Astrocyte (in vitro differentiated cells and primary cell): ENCODE data around the gene SPPL2C. TPM values are rescaled to one million over a fixed set of nuclear protein-coding genes. Genes with fewer than 3 reads are reported as not detected.
A peak's percentile ranks its signal among the peaks of the same experiment; 100 is the strongest.

Experiments used
- DNase-seq: peaks from one replicate; pipeline ENCODE4 v3.0.0-alpha.2; 2010; ENCODE audit warnings: low read depth
- FAIRE-seq: peaks from 2 replicates; lab custom pipeline; 2011; peaks lifted over from hg19 to GRCh38; lab: Jason Lieb, UNC
- H2AFZ ChIP-seq: 2 replicates; pipeline ENCODE4 v1.6.0; 2012; ENCODE audit warnings: low read depth, low read length, inconsistent platforms
- H3K27ac ChIP-seq: 2 replicates; pipeline ENCODE4 v1.5.1; 2011; ENCODE audit warnings: low read depth, low read length, inconsistent platforms
- H3K27me3 ChIP-seq: 2 replicates; pipeline ENCODE4 v1.6.0; 2011; ENCODE audit warnings: low read length, inconsistent platforms; ENCODE audit not compliant: insufficient read depth
- H3K36me3 ChIP-seq: 2 replicates; pipeline ENCODE4 v1.5.1; 2011; ENCODE audit warnings: low read length, inconsistent platforms; ENCODE audit not compliant: insufficient read depth
- H3K4me1 ChIP-seq: 2 replicates; pipeline ENCODE4 v1.5.1; 2011; ENCODE audit warnings: low read length, inconsistent platforms; ENCODE audit not compliant: insufficient read depth
- H3K4me2 ChIP-seq: 2 replicates; pipeline ENCODE4 v1.6.0; 2012; ENCODE audit warnings: low read length, inconsistent platforms
- H3K4me3 ChIP-seq: 2 replicates; pipeline ENCODE4 v1.5.1; 2011; ENCODE audit warnings: low read depth, mild to moderate bottlenecking, low read length, inconsistent platforms; ENCODE audit not compliant: insufficient read depth
- H3K79me2 ChIP-seq: 2 replicates; pipeline ENCODE4 v1.6.0; 2012; ENCODE audit warnings: mild to moderate bottlenecking, low read length, inconsistent platforms; ENCODE audit not compliant: insufficient read depth
- H3K9ac ChIP-seq: 2 replicates; pipeline ENCODE4 v1.6.0; 2012; ENCODE audit warnings: mild to moderate bottlenecking, low read length, inconsistent platforms
- H3K9me3 ChIP-seq: 2 replicates; pipeline ENCODE4 v1.5.1; 2012; ENCODE audit warnings: low read depth, mild to moderate bottlenecking, low read length, inconsistent platforms; ENCODE audit not compliant: insufficient read depth
- H4K20me1 ChIP-seq: 2 replicates; pipeline ENCODE4 v1.6.0; 2012; ENCODE audit warnings: low read length, inconsistent platforms; ENCODE audit not compliant: insufficient read depth
- H3K27ac Mint-ChIP-seq: one replicate; pipeline ENCODE4 v1.8.0; 2021; ENCODE audit warnings: mild to moderate bottlenecking, mixed read lengths; ENCODE audit not compliant: unreplicated experiment
- H3K27me3 Mint-ChIP-seq: one replicate; pipeline ENCODE4 v1.8.0; 2021; ENCODE audit warnings: low read depth, mixed read lengths; ENCODE audit not compliant: unreplicated experiment
- H3K36me3 Mint-ChIP-seq: one replicate; pipeline ENCODE4 v1.8.0; 2021; ENCODE audit warnings: low read depth, mixed read lengths; ENCODE audit not compliant: unreplicated experiment
- H3K4me1 Mint-ChIP-seq: one replicate; pipeline ENCODE4 v1.8.0; 2021; ENCODE audit warnings: low read depth, mixed read lengths; ENCODE audit not compliant: unreplicated experiment
- H3K4me3 Mint-ChIP-seq: one replicate; pipeline ENCODE4 v1.8.0; 2021; ENCODE audit warnings: mild to moderate bottlenecking, moderate library complexity, mixed read lengths; ENCODE audit not compliant: unreplicated experiment
- H3K9me3 Mint-ChIP-seq: one replicate; pipeline ENCODE4 v1.8.0; 2021; ENCODE audit warnings: mild to moderate bottlenecking, mixed read lengths; ENCODE audit not compliant: unreplicated experiment
- CTCF ChIP-seq: IDR thresholded peaks from 2 replicates; pipeline ENCODE4 v1.5.1; 2011; ENCODE audit warnings: low read depth, mild to moderate bottlenecking, inconsistent platforms, low read length, moderate library complexity; ENCODE audit not compliant: insufficient read depth
- EZH2 ChIP-seq: IDR thresholded peaks from 2 replicates; pipeline ENCODE4 v1.6.1; 2012; ENCODE audit warnings: mild to moderate bottlenecking, low read length, inconsistent platforms; ENCODE audit not compliant: insufficient read depth
- total RNA-seq: library from RNA; stranded (reverse); gene quantifications from 2 replicates; pipeline ENCODE4 v1.2.1, GENCODE V29; 2021

The SPPL2C gene
- total RNA-seq, 1 donor from 2014 or later, result not detected

DNA sequence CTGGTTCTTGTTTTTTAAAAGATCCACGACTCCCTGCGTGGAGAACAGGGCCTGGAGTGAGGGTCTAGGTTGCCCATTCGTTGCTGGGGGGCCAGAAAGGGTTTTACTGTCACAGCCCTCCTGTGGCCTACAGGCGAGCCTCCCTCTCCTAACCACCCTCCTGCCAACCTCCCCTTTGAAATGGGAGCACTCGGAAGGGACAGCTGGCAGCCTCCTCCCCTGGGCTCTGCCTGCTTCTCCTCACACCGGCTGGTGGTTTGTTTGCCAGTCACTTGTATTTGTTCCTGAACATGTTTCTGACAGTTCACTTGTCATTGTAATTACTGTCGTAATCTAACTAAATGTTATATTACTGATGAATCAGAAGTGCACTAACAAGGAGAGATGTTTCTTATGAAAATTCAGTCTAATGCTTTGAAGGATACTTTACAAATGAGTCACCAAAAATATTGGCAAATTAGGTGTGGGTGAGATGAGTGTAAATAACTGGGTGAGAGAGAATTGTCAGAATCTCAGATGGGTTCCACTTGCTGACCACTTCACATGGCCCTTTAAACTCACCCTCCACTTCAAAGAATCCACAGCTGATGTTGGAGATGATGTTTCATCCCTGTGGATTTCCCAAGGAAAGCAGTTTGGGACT is 2.7 kb upstream of the SPPL2C start:
- H3K27ac Mint-ChIP-seq, result peak overlapping the region; percentile 34
- Histone ChIP-seq H3K27me3 (peaks cover 4% of the 10 kb centered on the region), H3K4me2 (no peak overlapping the region), H3K4me3 (no peak overlapping the region), H3K27ac (no peak overlapping the region), H3K36me3 (no peaks in the 10 kb centered on the region), H3K4me1 (no peaks in the 10 kb centered on the region), H2AFZ (no peak overlapping the region), H3K9me3 (no peaks in the 10 kb centered on the region), H3K9ac (no peak overlapping the region), H4K20me1 (no peaks in the 10 kb centered on the region), H3K79me2 (no peaks in the 10 kb centered on the region)
- TF ChIP-seq CTCF, result no peak
- no peak for TF ChIP-seq EZH2
- H3K4me3 Mint-ChIP-seq, result no peak overlapping the region
- no peaks in the 10 kb centered on the region for H3K36me3 Mint-ChIP-seq
- DNase-seq, result peak; percentile 7
- no peak for FAIRE-seq
- peaks cover 49% of the 10 kb centered on the region for H3K27me3 Mint-ChIP-seq
- no peaks in the 10 kb centered on the region for H3K4me1 Mint-ChIP-seq
- no peaks in the 10 kb centered on the region for H3K9me3 Mint-ChIP-seq

DNA sequence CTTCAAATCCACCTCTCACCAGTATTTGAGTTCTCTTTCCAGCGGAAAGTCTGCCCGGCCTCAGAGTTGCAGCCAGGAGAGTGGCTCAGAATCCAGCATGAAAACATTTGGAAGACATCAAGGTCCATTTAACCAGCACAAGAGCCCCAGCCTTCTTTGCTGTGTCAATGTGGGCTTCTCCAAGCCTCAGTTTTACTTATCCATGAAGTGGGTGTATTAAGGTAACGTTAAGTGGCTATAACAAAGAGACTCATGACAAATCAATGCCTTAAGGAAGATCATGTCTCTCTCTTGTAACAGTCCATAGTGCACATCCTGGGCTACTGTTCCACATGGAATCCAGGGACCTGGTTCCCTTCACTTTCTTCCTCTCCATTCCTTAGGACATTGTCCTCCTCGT is 959 bp upstream of the SPPL2C start:
- Mint-ChIP-seq H3K4me1 (no peaks in the 10 kb centered on the region), H3K27me3 (peaks cover 53% of the 10 kb centered on the region), H3K36me3 (no peaks in the 10 kb centered on the region), H3K4me3 (no peak overlapping the region), H3K27ac (no peak overlapping the region), H3K9me3 (no peaks in the 10 kb centered on the region)
- DNase-seq (no peak), FAIRE-seq (no peak)
- no peak overlapping the region for H3K27ac ChIP-seq
- H3K9ac ChIP-seq, result no peak overlapping the region
- no peaks in the 10 kb centered on the region for H3K9me3 ChIP-seq
- peaks cover 2% of the 10 kb centered on the region for H3K27me3 ChIP-seq
- no peaks in the 10 kb centered on the region for H3K79me2 ChIP-seq
- H4K20me1 ChIP-seq, result no peaks in the 10 kb centered on the region
- H3K36me3 ChIP-seq, result no peaks in the 10 kb centered on the region
- H3K4me3 ChIP-seq, result no peak overlapping the region
- H2AFZ ChIP-seq, result no peak overlapping the region
- TF ChIP-seq CTCF (no peak), EZH2 (no peak)
- H3K4me1 ChIP-seq, result no peaks in the 10 kb centered on the region
- no peak overlapping the region for H3K4me2 ChIP-seq
